ENCODE results near the gene KLHL6. TPM values are rescaled to one million over a fixed set of nuclear protein-coding genes. Genes with fewer than 3 reads are reported as not detected.

The KLHL6 gene
- total and polyA plus RNA-seq, 10 of the 15 experiments (the other 5 are each of a cell fraction or from before 2014, with no cell fraction given): 4.0 to 91.8 (median 24.4) TPM

DNA sequence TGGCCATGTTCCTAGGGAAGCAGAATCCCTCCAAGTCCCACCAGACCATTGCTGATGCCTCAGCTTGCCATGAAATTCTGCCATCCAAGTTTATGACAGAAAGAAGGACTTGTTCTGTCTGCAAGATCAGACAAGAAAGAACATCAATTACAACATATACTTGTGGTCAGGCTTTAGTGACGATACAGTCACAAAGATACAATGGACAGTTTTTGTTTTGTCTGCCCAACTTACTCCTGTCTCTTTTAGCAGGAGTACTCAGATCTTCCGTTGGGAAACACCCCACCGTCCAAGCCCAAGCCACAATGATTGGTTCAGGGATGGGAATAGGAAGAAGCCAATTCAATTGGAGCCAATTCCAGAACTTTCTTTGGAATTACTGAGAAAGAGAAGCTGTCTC lies 15.7 kb downstream of the KLHL6 start (continued):
- TF ChIP-seq, protein P1, sequence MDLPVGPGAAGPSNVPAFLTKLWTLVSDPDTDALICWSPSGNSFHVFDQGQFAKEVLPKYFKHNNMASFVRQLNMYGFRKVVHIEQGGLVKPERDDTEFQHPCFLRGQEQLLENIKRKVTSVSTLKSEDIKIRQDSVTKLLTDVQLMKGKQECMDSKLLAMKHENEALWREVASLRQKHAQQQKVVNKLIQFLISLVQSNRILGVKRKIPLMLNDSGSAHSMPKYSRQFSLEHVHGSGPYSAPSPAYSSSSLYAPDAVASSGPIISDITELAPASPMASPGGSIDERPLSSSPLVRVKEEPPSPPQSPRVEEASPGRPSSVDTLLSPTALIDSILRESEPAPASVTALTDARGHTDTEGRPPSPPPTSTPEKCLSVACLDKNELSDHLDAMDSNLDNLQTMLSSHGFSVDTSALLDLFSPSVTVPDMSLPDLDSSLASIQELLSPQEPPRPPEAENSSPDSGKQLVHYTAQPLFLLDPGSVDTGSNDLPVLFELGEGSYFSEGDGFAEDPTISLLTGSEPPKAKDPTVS (IDR thresholded peaks at IDR 0.05; ENCODE audit: low read depth, low read length): no peak

DNA sequence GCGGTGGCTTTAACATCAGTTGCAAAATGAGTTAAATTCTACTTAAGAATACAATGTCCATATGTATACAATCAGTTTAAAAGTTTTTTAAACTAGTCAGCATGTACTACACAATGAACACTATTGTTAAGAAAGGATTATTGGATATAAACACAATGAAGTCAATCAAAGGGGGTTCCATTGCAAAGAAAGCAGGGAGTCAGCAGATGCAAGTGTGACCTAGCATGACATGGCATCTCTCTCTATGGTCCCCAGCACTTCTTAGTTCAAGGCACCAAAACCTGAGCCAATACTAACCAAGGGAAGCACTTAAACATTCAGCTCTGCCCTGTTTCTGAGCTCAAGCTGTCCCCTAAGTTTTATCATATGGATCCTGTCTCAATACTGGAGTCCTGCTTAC lies 17.0 kb downstream of the KLHL6 start:
- Histone ChIP-seq H3K9ac (ENCODE audit: control insufficient read depth, insufficient read depth, low read length) (no peak overlapping the region), H3K27ac (ENCODE audit: control insufficient read depth, insufficient read depth) (no peak overlapping the region), H3K4me3 (no peak overlapping the region), H3K4me2 (ENCODE audit: control insufficient read depth, insufficient read depth) (no peak overlapping the region), H4K20me1 (ENCODE audit: control insufficient read depth, insufficient read depth) (no peaks in the 10 kb centered on the region; the same call in 1 of the 2 replicates), H3K79me2 (ENCODE audit: control insufficient read depth, insufficient read depth, low read length) (peaks cover 11% of the 10 kb centered on the region; the same call in 1 of the 2 replicates), H3K27me3 (replicated peaks in 1 of 2; ENCODE audit: control insufficient read depth in 2 of 2, insufficient read depth in 2 of 2, low read length in 1 of 2) (no peaks in the 10 kb centered on the region), H3K9me3 (replicated peaks; ENCODE audit: control insufficient read depth, insufficient read depth, low read length) (no peaks in the 10 kb centered on the region), H2AFZ (ENCODE audit: control insufficient read depth, low read depth, low read length) (no peak overlapping the region), H3K4me1 (ENCODE audit: control insufficient read depth, insufficient read depth, low read length) (peaks cover 66% of the 10 kb centered on the region), H3K36me3 (ENCODE audit: control insufficient read depth in 2 of 2, insufficient read depth in 2 of 2, low read length in 1 of 2) (no peaks in the 10 kb centered on the region)
- intact Hi-C loops (cut with micrococcal nuclease; ENCODE audit: unreplicated experiment) (no loop called here), in situ Hi-C loops (cut with MboI) (no loop called here)
- POLR2A ChIA-PET: interaction anchor here (1.3 to 11.9 kb wide), 6 partner anchors 8 to 63 kb away, joined by 3 to 181 read pairs (median 42); partner anchors contain the start of gene KLHL6
- SMC1A ChIA-PET (ENCODE audit: uncharacterized antibody, unreplicated experiment): interaction anchor here (1.0 to 9.8 kb wide), 10 partner anchors 12 to 54 kb away, joined by 3 to 190 read pairs (median 16); no protein-coding TSS in a partner anchor
- no TSS peak for BruUV-seq (replicated peaks)
- RAD21 ChIA-PET (ENCODE audit: unreplicated experiment): interaction anchor here (1.1 to 14.8 kb wide), 7 partner anchors 13 to 68 kb away, joined by 3 to 245 read pairs (median 82); partner anchors contain the start of gene KLHL6
- ATAC-seq (no peak), DNase-seq (ENCODE audit: low read depth, low spot score) (no peak), FAIRE-seq (no peak)
- CTCF ChIA-PET: interaction anchor here (1.0 to 8.5 kb wide), 7 partner anchors 10 to 229 kb away, joined by 3 to 98 read pairs (median 5); no protein-coding TSS in a partner anchor
- TF ChIP-seq SPI1 (IDR thresholded peaks at IDR 0.05; ENCODE audit: borderline replicate concordance, insufficient read depth, low read depth, low read length) (no peak), MEF2B (IDR thresholded peaks at IDR 0.05; ENCODE audit: partially characterized antibody, poor library complexity, severe bottlenecking) (no peak), RAD51 (IDR thresholded peaks at IDR 0.05) (no peak), TARDBP (IDR thresholded peaks at IDR 0.05; ENCODE audit: borderline replicate concordance) (no peak), RELA (IDR thresholded peaks at IDR 0.05; ENCODE audit: borderline replicate concordance, partially characterized antibody) (no peak)
- TF ChIP-seq, protein P2, sequence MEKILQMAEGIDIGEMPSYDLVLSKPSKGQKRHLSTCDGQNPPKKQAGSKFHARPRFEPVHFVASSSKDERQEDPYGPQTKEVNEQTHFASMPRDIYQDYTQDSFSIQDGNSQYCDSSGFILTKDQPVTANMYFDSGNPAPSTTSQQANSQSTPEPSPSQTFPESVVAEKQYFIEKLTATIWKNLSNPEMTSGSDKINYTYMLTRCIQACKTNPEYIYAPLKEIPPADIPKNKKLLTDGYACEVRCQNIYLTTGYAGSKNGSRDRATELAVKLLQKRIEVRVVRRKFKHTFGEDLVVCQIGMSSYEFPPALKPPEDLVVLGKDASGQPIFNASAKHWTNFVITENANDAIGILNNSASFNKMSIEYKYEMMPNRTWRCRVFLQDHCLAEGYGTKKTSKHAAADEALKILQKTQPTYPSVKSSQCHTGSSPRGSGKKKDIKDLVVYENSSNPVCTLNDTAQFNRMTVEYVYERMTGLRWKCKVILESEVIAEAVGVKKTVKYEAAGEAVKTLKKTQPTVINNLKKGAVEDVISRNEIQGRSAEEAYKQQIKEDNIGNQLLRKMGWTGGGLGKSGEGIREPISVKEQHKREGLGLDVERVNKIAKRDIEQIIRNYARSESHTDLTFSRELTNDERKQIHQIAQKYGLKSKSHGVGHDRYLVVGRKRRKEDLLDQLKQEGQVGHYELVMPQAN (conservative IDR thresholded peaks at IDR 0.05): no peak
- TF ChIP-seq, protein P3, sequence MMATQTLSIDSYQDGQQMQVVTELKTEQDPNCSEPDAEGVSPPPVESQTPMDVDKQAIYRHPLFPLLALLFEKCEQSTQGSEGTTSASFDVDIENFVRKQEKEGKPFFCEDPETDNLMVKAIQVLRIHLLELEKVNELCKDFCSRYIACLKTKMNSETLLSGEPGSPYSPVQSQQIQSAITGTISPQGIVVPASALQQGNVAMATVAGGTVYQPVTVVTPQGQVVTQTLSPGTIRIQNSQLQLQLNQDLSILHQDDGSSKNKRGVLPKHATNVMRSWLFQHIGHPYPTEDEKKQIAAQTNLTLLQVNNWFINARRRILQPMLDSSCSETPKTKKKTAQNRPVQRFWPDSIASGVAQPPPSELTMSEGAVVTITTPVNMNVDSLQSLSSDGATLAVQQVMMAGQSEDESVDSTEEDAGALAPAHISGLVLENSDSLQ (IDR thresholded peaks at IDR 0.05): no peak
- WGBS (ENCODE audit: insufficient coverage, insufficient replicate concordance, low lambda C conversion rate, missing lambda C conversion rate): 100% methylated on average over 1 of the region's 1 CpG
